Endothelial cell of umbilical vein (primary cell): ENCODE results near the gene ULK4. TPM values are rescaled to one million over a fixed set of nuclear protein-coding genes. Genes with fewer than 3 reads are reported as not detected.

Source experiments
- BruUV-seq: library from RNA; stranded (reverse); fragments of 400-500 nt; replicated peaks from 2 replicates; lab custom pipeline; 2021; lab: Mats Ljungman, UMichigan
- CTCF ChIA-PET: fragments of 300-600, 350-600 bp; sonication (Branson Sonifier 250); formaldehyde crosslinking; loops from one replicate; lab custom pipeline; 2021; ENCODE audit warnings: antibody characterized with exemption, inconsistent platforms; lab: Charles Lee
- POLR2A ChIA-PET: fragments of 300-600, 350-600 bp; sonication (Branson Sonifier 250); formaldehyde crosslinking; loops from one replicate; lab custom pipeline; 2021; ENCODE audit warnings: antibody characterized with exemption, inconsistent platforms; lab: Charles Lee
- DNase-seq: peaks from one replicate; pipeline ENCODE4 v3.0.0-alpha.2; 2011; ENCODE audit warnings: low read depth, low spot score
- FAIRE-seq: peaks from 2 replicates; lab custom pipeline; 2011; peaks lifted over from hg19 to GRCh38; lab: Jason Lieb, UNC
- H2AFZ ChIP-seq: 2 replicates; pipeline ENCODE4 v1.6.0; 2012; ENCODE audit warnings: low read depth, low read length, control low read depth, inconsistent platforms
- H3K27ac ChIP-seq: 2 replicates; pipeline ENCODE4 v1.5.1; 2011; ENCODE audit warnings: low read depth, mild to moderate bottlenecking, control low read depth, low read length, moderate library complexity; ENCODE audit not compliant: insufficient read depth
- H3K27me3 ChIP-seq, 2 experiments: 2 replicates each; pipeline versions ENCODE4 v1.6.0 to v1.6.1; 2011; ENCODE audit warnings: low read length in 2 of 2, mixed read lengths in 1 of 2; ENCODE audit not compliant: control insufficient read depth in 2 of 2, insufficient read depth in 2 of 2
- H3K36me3 ChIP-seq, 2 experiments: 2 replicates in 1 of 2; 3 replicates in 1 of 2; pipeline ENCODE4 v1.5.1; 2011; ENCODE audit warnings: low read length in 2 of 2, mild to moderate bottlenecking in 1 of 2, moderate library complexity in 1 of 2; ENCODE audit not compliant: control insufficient read depth in 2 of 2, insufficient read depth in 2 of 2; ENCODE audit errors: extremely low read depth in 1 of 2
- H3K4me1 ChIP-seq: 3 replicates; pipeline ENCODE4 v1.5.1; 2011; ENCODE audit warnings: mild to moderate bottlenecking, low read length; ENCODE audit not compliant: control insufficient read depth, insufficient read depth; ENCODE audit errors: extremely low read depth
- H3K4me2 ChIP-seq: 2 replicates; pipeline ENCODE4 v1.6.1; 2011; ENCODE audit warnings: low read length, control low read depth, mixed read lengths; ENCODE audit not compliant: insufficient read depth
- H3K4me3 ChIP-seq, 3 experiments: fragments of 200-600 bp in 1 of 3; sonication (generic), shearing (Covaris generic) in 1 of 3; replicated peaks in 1 of 3; 2 replicates each; pipeline ENCODE4 v1.5.1; 2011 to 2016; ENCODE audit warnings: control low read depth in 3 of 3, low read length in 3 of 3, mild to moderate bottlenecking in 2 of 3, inconsistent platforms in 1 of 3, low read depth in 1 of 3, moderate library complexity in 1 of 3; ENCODE audit not compliant: insufficient read depth in 1 of 3
- H3K79me2 ChIP-seq: 2 replicates; pipeline ENCODE4 v1.6.0; 2012; ENCODE audit warnings: low read length, inconsistent platforms; ENCODE audit not compliant: control insufficient read depth, insufficient read depth
- H3K9ac ChIP-seq: replicated peaks from 2 replicates; pipeline ENCODE3; 2011; ENCODE audit warnings: low read length, control low read depth; ENCODE audit not compliant: insufficient read depth; ENCODE audit errors: extremely low read depth
- H3K9me1 ChIP-seq: replicated peaks from 3 replicates; pipeline ENCODE4 v1.6.0; 2011; ENCODE audit warnings: mild to moderate bottlenecking, low read length; ENCODE audit not compliant: control insufficient read depth, insufficient read depth; ENCODE audit errors: extremely low read depth
- H3K9me3 ChIP-seq: replicated peaks from 2 replicates; pipeline ENCODE4 v1.5.1; 2012; ENCODE audit warnings: low read length, inconsistent platforms; ENCODE audit not compliant: control insufficient read depth, insufficient read depth
- H4K20me1 ChIP-seq: replicated peaks from 2 replicates; pipeline ENCODE3; 2011; ENCODE audit warnings: mild to moderate bottlenecking, low read length; ENCODE audit not compliant: control insufficient read depth, insufficient read depth; ENCODE audit errors: extremely low read depth
- EZH2 ChIP-seq: IDR thresholded peaks from 2 replicates; pipeline ENCODE4 v1.6.1; 2012; ENCODE audit warnings: borderline replicate concordance, low read depth, mild to moderate bottlenecking, moderate library complexity, low read length, inconsistent platforms; ENCODE audit not compliant: severe bottlenecking
- FOS ChIP-seq: IDR thresholded peaks from 2 replicates; pipeline ENCODE4 v1.6.1; 2011; ENCODE audit warnings: mild to moderate bottlenecking, low read length, moderate library complexity, borderline replicate concordance; ENCODE audit not compliant: insufficient read depth
- GATA2 ChIP-seq: IDR thresholded peaks from 2 replicates; pipeline ENCODE4 v1.7.0; 2011; ENCODE audit warnings: low read depth, mild to moderate bottlenecking, moderate library complexity, mixed read lengths, low read length; ENCODE audit not compliant: insufficient read length, insufficient read depth
- JUN ChIP-seq: IDR thresholded peaks from 2 replicates; pipeline ENCODE4 v1.6.1; 2011; ENCODE audit warnings: borderline replicate concordance, low read depth; ENCODE audit not compliant: insufficient read length, insufficient read depth
- MAX ChIP-seq: IDR thresholded peaks from 2 replicates; pipeline ENCODE4 v1.6.1; 2011; ENCODE audit not compliant: insufficient read depth, insufficient read length
- MYC ChIP-seq: IDR thresholded peaks from one replicate; pipeline ENCODE4 v1.6.1; 2011; ENCODE audit warnings: mild to moderate bottlenecking, low read depth, low read length
- POLR2A ChIP-seq: IDR thresholded peaks from 2 replicates; pipeline ENCODE4 v1.6.1; 2012; ENCODE audit warnings: low read depth, mild to moderate bottlenecking, control low read depth, low read length
- POLR2AphosphoS5 ChIP-seq: IDR thresholded peaks from 2 replicates; pipeline ENCODE4 v1.6.1; 2012; ENCODE audit warnings: low read depth, mild to moderate bottlenecking, control low read depth, low read length, moderate library complexity; ENCODE audit not compliant: insufficient read depth
- dilution Hi-C: fragments of 300-500 bp; cut with MboI; formaldehyde crosslinking; loops from one replicate; pipeline ENCODE4 v1.15.0; 2019; ENCODE audit warnings: low sequenced_read_pairs; ENCODE audit not compliant: extremely low pct_ligation_motif_present
- intact Hi-C: fragments of 100-400 bp; cut with micrococcal nuclease; formaldehyde crosslinking; loops from one replicate; pipeline ENCODE4 v1.10.0; 2022
- polyA plus RNA-seq, 4 experiments: library from polyadenylated mRNA; depleted of rRNA in 3 of 4; stranded (reverse) in 3 of 4; unstranded in 1 of 4; fragments of >200 nt; gene quantifications; 2 replicates each; pipeline versions ENCODE4 v1.2.1 to v1.2.3, GENCODE V29; 2011 to 2012; ENCODE audit warnings: missing spikeins in 1 of 4
- total RNA-seq: library from RNA; stranded (reverse); gene quantifications from 2 replicates; pipeline ENCODE4 v1.2.3, GENCODE V29; 2021
- TF ChIP-seq, protein P1 (sequence below), 2 donors: IDR thresholded peaks; 1 replicate in 1 of 2; 2 replicates in 1 of 2; pipeline ENCODE4 v1.5.1; 2011; ENCODE audit warnings: low read length in 2 of 2, mild to moderate bottlenecking in 2 of 2, moderate library complexity in 2 of 2, control low read depth in 1 of 2, inconsistent platforms in 1 of 2, low read depth in 1 of 2; ENCODE audit not compliant: insufficient read depth in 1 of 2; ENCODE audit errors: extremely low read depth in 1 of 2

Gene ULK4
- total and polyA plus RNA-seq, 2 donors (not counting 3 experiments of a cell fraction or from before 2014, with no cell fraction given): 3.3 to 16.0 TPM

GRCh38 chr3:41794748-41795589, 166.9 kb downstream of the ULK4 start:
- Histone ChIP-seq H3K9me1 (no peaks in the 10 kb centered on the region), H3K27ac (no peak overlapping the region), H3K4me2 (no peak overlapping the region), H4K20me1 (no peaks in the 10 kb centered on the region), H3K9ac (no peak overlapping the region), H2AFZ (no peak overlapping the region), H3K9me3 (no peaks in the 10 kb centered on the region), H3K4me3 (no peak overlapping the region), H3K27me3 (no peaks in the 10 kb centered on the region), H3K4me1 (no peaks in the 10 kb centered on the region), H3K36me3 (no peaks in the 10 kb centered on the region), H3K79me2 (no peaks in the 10 kb centered on the region)
- dilution Hi-C loops (no loop called here), intact Hi-C loops (no loop called here)
- no peak for FAIRE-seq
- no peak for TF ChIP-seq JUN
- no peak for TF ChIP-seq EZH2
- TF ChIP-seq MAX: no peak
- TF ChIP-seq GATA2: no peak
- TF ChIP-seq, protein P1, sequence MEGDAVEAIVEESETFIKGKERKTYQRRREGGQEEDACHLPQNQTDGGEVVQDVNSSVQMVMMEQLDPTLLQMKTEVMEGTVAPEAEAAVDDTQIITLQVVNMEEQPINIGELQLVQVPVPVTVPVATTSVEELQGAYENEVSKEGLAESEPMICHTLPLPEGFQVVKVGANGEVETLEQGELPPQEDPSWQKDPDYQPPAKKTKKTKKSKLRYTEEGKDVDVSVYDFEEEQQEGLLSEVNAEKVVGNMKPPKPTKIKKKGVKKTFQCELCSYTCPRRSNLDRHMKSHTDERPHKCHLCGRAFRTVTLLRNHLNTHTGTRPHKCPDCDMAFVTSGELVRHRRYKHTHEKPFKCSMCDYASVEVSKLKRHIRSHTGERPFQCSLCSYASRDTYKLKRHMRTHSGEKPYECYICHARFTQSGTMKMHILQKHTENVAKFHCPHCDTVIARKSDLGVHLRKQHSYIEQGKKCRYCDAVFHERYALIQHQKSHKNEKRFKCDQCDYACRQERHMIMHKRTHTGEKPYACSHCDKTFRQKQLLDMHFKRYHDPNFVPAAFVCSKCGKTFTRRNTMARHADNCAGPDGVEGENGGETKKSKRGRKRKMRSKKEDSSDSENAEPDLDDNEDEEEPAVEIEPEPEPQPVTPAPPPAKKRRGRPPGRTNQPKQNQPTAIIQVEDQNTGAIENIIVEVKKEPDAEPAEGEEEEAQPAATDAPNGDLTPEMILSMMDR (IDR thresholded peaks at IDR 0.05; ENCODE audit: extremely low read depth in 1 of 2, insufficient read depth in 1 of 2, low read depth in 1 of 2, low read length in 2 of 2): no peak
- no peak for TF ChIP-seq POLR2AphosphoS5
- TF ChIP-seq MYC: no peak
- no peak for TF ChIP-seq FOS
- TF ChIP-seq POLR2A: no peak
- ChIA-PET CTCF (interaction anchor here (0.8 kb wide), 1 partner anchor 8 kb away, joined by 3 read pairs; no protein-coding TSS in a partner anchor), POLR2A (no interaction called here)
- no peak for DNase-seq
- no TSS peak for BruUV-seq
